K562 (cell line): ENCODE measurements around the gene CEP131. TPM values are rescaled to one million over a fixed set of nuclear protein-coding genes. Genes with fewer than 3 reads are reported as not detected.

ENCODE experiments used
- BMI1 ChIP-seq: fragments of 150-350 bp; IDR thresholded peaks from 2 replicates; pipeline ENCODE4 v1.6.1; 2014; ENCODE audit warnings: low read length
- CREB3 ChIP-seq: fragments of 450-650 bp; conservative IDR thresholded peaks from 2 replicates; pipeline ENCODE4 v1.6.1; 2016; ENCODE audit warnings: missing genetic modification characterization, low read depth, mild to moderate bottlenecking, missing compliant biosample characterization, moderate library complexity
- CTCF ChIP-seq, 3 experiments: IDR thresholded peaks in 2 of 3; conservative IDR thresholded peaks in 1 of 3; 2 replicates each; pipeline ENCODE4 v1.5.1; 2011 to 2012; ENCODE audit warnings: low read length in 3 of 3, mild to moderate bottlenecking in 3 of 3, control low read depth in 2 of 3, improper control_type of control experiment in 1 of 3, inconsistent platforms in 1 of 3, low read depth in 1 of 3, mixed read lengths in 1 of 3, moderate library complexity in 1 of 3; ENCODE audit not compliant: insufficient read depth in 2 of 3
- E2F3 ChIP-seq: fragments of 250-450 bp; sonication (Bioruptor Pico); IDR thresholded peaks from 2 replicates; pipeline ENCODE4 v1.4.0; 2020; ENCODE audit warnings: mild to moderate bottlenecking
- HBP1 ChIP-seq: fragments of 450-650 bp; formaldehyde crosslinking; IDR thresholded peaks from 2 replicates; pipeline ENCODE4 v1.4.0; 2022; ENCODE audit warnings: missing genetic modification characterization
- KLF6 ChIP-seq: fragments of 250-450 bp; sonication (Bioruptor Pico); IDR thresholded peaks from 2 replicates; pipeline ENCODE4 v1.4.0; 2020; ENCODE audit warnings: mild to moderate bottlenecking, moderate library complexity, borderline replicate concordance
- MTA3 ChIP-seq: fragments of 450-650 bp; formaldehyde crosslinking; IDR thresholded peaks from 2 replicates; pipeline ENCODE4 v1.6.1; 2017; ENCODE audit warnings: mild to moderate bottlenecking, borderline replicate concordance
- NELFE ChIP-seq: IDR thresholded peaks from 2 replicates; pipeline ENCODE4 v1.6.1; 2011; ENCODE audit warnings: mild to moderate bottlenecking; ENCODE audit not compliant: insufficient read depth, insufficient read length
- RHOXF2B ChIP-seq: fragments of 250-450 bp; sonication (Bioruptor Pico); conservative IDR thresholded peaks from 2 replicates; pipeline ENCODE4 v1.5.1; 2021
- SREBF1 ChIP-seq: fragments of 150-350 bp; IDR thresholded peaks from 2 replicates; pipeline ENCODE4 v1.6.1; 2014; ENCODE audit warnings: antibody characterized with exemption, low read depth, low read length, borderline replicate concordance
- TRIM28 ChIP-seq: fragments of 450-650 bp; IDR thresholded peaks from 2 replicates; pipeline ENCODE4 v1.6.1; 2017
- TSC22D4 ChIP-seq: fragments of 450-650 bp; IDR thresholded peaks from 2 replicates; pipeline ENCODE4 v1.6.1; 2016; ENCODE audit warnings: missing genetic modification characterization, missing biosample characterization, control low read depth
- U2AF1 ChIP-seq: fragments of 200-400 bp; formaldehyde crosslinking; optimal IDR thresholded peaks from 2 replicates; pipeline ENCODE3; 2017; ENCODE audit warnings: mild to moderate bottlenecking, low read depth, low read length, moderate library complexity
- ZBTB2 ChIP-seq: fragments of 450-650 bp; IDR thresholded peaks from 2 replicates; pipeline ENCODE4 v1.6.1; 2016; ENCODE audit warnings: antibody characterized with exemption
- ZNF324 ChIP-seq: fragments of 250-450 bp; sonication (Bioruptor Pico); IDR thresholded peaks from 2 replicates; pipeline ENCODE4 v1.4.0; 2020; ENCODE audit warnings: mild to moderate bottlenecking
- polyA plus RNA-seq, 8 experiments: library from polyadenylated mRNA; depleted of rRNA in 4 of 8; stranded (reverse) in 5 of 8; unstranded in 3 of 8; fragments of >200 nt; fragmentation: Nextera tagmentation in 2 of 8; fragmentation: Illumina TruSeq in 1 of 8; extraction: Ambion mirVana in 2 of 8; extraction: Trizol in 1 of 8; gene quantifications; 2 replicates each; pipeline versions ENCODE4 v1.2.1 to v1.2.3, GENCODE V29; 2011 to 2014; ENCODE audit warnings: inconsistent platforms in 1 of 8, missing spikeins in 1 of 8
- total RNA-seq, 7 experiments: library from RNA; depleted of rRNA in 6 of 7; stranded (reverse); fragments of >200 nt in 6 of 7; fragmentation: Illumina TruSeq in 2 of 7; extraction: Trizol in 2 of 7; gene quantifications; 2 replicates each; pipeline versions ENCODE4 v1.2.1 to v1.2.3, GENCODE V29; 2011 to 2021; ENCODE audit warnings: low replicate concordance in 1 of 7
- TF ChIP-seq, protein P1 (sequence below): sonication (generic); formaldehyde crosslinking; IDR thresholded peaks from 2 replicates; pipeline ENCODE4 v1.8.1; 2022; ENCODE audit warnings: missing genetic modification reagents
- TF ChIP-seq, protein P2 (sequence below): sonication (generic); formaldehyde crosslinking; IDR thresholded peaks from 2 replicates; pipeline ENCODE4 v1.9.0; 2022; ENCODE audit warnings: mild to moderate bottlenecking, missing genetic modification reagents
- TF ChIP-seq, protein P3 (sequence below): sonication (generic); formaldehyde crosslinking; IDR thresholded peaks from 2 replicates; pipeline ENCODE4 v1.9.0; 2022; ENCODE audit warnings: mild to moderate bottlenecking, missing genetic modification reagents
- TF ChIP-seq, protein P4 (sequence below): fragments of 250-450 bp; sonication (Bioruptor Pico); IDR thresholded peaks from 2 replicates; pipeline ENCODE4 v1.9.0; 2021; ENCODE audit warnings: mild to moderate bottlenecking

The CEP131 gene
- total and polyA plus RNA-seq, 9 of the 15 experiments (the other 6 are each of a cell fraction or from before 2014, with no cell fraction given), result 0.24 to 21.2 (median 2.3) TPM

DNA sequence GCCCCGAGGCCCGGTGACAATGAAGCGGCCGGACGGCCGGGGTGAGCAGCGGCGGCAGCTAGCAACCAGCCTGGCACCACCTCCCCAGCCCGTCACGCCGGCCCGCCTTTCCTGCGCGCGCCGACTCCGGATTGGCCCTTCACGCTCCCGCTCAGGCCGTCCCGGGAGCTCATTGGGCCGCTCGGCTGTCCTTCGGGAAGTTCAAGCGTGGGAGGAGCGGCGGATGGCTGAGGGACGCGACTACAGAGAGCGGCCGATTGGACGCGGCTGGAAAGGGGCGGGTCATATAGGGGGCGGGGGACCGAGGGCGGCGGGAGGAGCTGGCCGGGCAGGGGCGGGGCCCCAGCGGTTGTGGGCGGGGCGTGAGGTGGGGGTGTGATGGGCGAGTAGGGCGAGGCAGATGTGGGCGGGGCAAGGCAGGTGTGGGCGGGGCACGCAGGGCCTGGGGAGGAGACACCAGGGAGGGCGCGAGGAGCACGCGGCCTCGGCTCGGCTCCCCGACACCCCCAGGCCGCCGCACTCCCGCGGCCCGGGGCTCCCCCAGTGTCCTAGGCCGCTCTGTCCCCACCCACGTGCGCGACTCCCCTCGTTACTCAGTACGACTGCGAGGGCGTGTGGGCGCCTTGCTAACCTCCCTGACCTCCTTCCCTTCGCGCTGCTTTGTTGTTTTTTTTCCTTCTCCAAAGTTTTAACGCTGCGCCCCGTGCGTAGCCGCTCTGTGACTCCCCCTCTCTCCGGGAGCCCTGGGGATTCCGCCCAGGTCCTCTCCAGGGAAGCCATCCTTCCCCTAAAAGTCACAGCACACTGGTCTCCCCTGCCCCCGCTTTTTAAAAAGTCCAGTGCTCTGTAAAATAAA is at the start of gene CEP131 (continued):
- TF ChIP-seq, protein P1, sequence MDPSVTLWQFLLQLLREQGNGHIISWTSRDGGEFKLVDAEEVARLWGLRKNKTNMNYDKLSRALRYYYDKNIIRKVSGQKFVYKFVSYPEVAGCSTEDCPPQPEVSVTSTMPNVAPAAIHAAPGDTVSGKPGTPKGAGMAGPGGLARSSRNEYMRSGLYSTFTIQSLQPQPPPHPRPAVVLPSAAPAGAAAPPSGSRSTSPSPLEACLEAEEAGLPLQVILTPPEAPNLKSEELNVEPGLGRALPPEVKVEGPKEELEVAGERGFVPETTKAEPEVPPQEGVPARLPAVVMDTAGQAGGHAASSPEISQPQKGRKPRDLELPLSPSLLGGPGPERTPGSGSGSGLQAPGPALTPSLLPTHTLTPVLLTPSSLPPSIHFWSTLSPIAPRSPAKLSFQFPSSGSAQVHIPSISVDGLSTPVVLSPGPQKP (CRISPR knock-in tag), result no peak
- TF ChIP-seq CTCF (IDR thresholded peaks at IDR 0.05 in 2 of 3, conservative IDR thresholded peaks at IDR 0.05 in 1 of 3; ENCODE audit: insufficient read depth in 2 of 3, low read depth in 1 of 3, low read length in 3 of 3) (no peak), BMI1 (no peak), U2AF1 (no peak), RHOXF2B (CRISPR knock-in tag) (no peak), KLF6 (CRISPR knock-in tag) (no peak), NELFE (no peak), TSC22D4 (tag) (no peak), HBP1 (peak; percentile 17; the same call in 1 of the 2 replicates), CREB3 (tag) (0 out of 2 replicates have a peak, but pooled peaks have one; percentile 34), ZBTB2 (no peak), TRIM28 (0 out of 2 replicates have a peak, but pooled peaks have one; percentile 39), ZNF324 (CRISPR knock-in tag) (no peak), SREBF1 (no peak), E2F3 (CRISPR knock-in tag) (peak; percentile 70; the same call in 1 of the 2 replicates), MTA3 (peak; percentile 22; the same call in 1 of the 2 replicates)
- TF ChIP-seq, protein P2, sequence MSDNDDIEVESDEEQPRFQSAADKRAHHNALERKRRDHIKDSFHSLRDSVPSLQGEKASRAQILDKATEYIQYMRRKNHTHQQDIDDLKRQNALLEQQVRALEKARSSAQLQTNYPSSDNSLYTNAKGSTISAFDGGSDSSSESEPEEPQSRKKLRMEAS (CRISPR knock-in tag), result peak; percentile 94
- TF ChIP-seq, protein P3, sequence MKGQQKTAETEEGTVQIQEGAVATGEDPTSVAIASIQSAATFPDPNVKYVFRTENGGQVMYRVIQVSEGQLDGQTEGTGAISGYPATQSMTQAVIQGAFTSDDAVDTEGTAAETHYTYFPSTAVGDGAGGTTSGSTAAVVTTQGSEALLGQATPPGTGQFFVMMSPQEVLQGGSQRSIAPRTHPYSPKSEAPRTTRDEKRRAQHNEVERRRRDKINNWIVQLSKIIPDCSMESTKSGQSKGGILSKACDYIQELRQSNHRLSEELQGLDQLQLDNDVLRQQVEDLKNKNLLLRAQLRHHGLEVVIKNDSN (CRISPR knock-in tag), result no peak
- TF ChIP-seq, protein P4, sequence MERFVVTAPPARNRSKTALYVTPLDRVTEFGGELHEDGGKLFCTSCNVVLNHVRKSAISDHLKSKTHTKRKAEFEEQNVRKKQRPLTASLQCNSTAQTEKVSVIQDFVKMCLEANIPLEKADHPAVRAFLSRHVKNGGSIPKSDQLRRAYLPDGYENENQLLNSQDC, result no peak
